Measurements from ENCODE around the gene PCNX4.

PCNX4 gene

GRCh38 chr14:60206249-60206670, 114.5 kb downstream of the PCNX4 start:
- DNase-seq (ENCODE audit: low read depth) = no peak

GRCh38 chr14:60206837-60207533, 115.3 kb downstream of the PCNX4 start:
- DNase-seq (ENCODE audit: low read depth) = no peak

- no peak for DNase-seq (ENCODE audit: low read depth)
Observed at GRCh38 chr14:60210703-60211102, 119.0 kb downstream of the PCNX4 start.

- DNase-seq (ENCODE audit: low read depth) = no peak
Observed at GRCh38 chr14:60211153-60211552, 119.4 kb downstream of the PCNX4 start.

GRCh38 chr14:60212503-60213371, 121.0 kb downstream of the PCNX4 start:
- DNase-seq (ENCODE audit: low read depth) = no peak

GRCh38 chr14:60214003-60214402, 122.3 kb downstream of the PCNX4 start:
- no peak for DNase-seq (ENCODE audit: low read depth)

GRCh38 chr14:60214415-60215126, 122.8 kb downstream of the PCNX4 start:
- DNase-seq (ENCODE audit: low read depth) = no peak

- no peak for DNase-seq (ENCODE audit: low read depth)
Observed at GRCh38 chr14:60215127-60215444, 123.4 kb downstream of the PCNX4 start.

- no peak for DNase-seq (ENCODE audit: low read depth)
Observed at GRCh38 chr14:60215520-60216420, 124.0 kb downstream of the PCNX4 start.

- DNase-seq (ENCODE audit: low read depth) = no peak
Observed at GRCh38 chr14:60217713-60218112, 126.0 kb downstream of the PCNX4 start.

Data from stimulated activated CD8-positive, alpha-beta memory T cell treated with anti-CD3 and anti-CD28 coated beads, Interleukin-15, amount 100 ng/mL, for 1 hour (primary cell).